T-helper 2 cell treated with Interferon-gamma antibody and Interleukin-4, amounts not matched to agents 100 ng/mL and 5 ng/mL, for 36 hours (primary cell): ENCODE data around the gene CHST6. TPM values are rescaled to one million over a fixed set of nuclear protein-coding genes. Genes with fewer than 3 reads are reported as not detected.
"Not testable (repeated sequence)": the region's sequence is repeated elsewhere in the genome, so short reads cannot be mapped to it uniquely, and the experiment has no call there.

Experiments
- intact Hi-C: fragments of 100-400 bp; cut with micrococcal nuclease; formaldehyde crosslinking; loops from one replicate; pipeline ENCODE4 v1.15.1; 2023
- total RNA-seq: library from RNA; stranded (reverse); gene quantifications from 2 replicates; pipeline ENCODE4 v1.2.3, GENCODE V29; 2022

The CHST6 gene
- total RNA-seq, 1 donor from 2014 or later, result not detected

- intact Hi-C loops, result no loop called here
These were observed 17.4 kb downstream of the CHST6 start for GRCh38 chr16:75477680-75478473.

GRCh38 chr16:75476817-75477216, 18.4 kb downstream of the CHST6 start:
- intact Hi-C loops, result no loop called here

- intact Hi-C loops, result no loop called here
These were observed 19.8 kb downstream of the CHST6 start for GRCh38 chr16:75475420-75475847.

GRCh38 chr16:75472908-75473877, 22.0 kb downstream of the CHST6 start:
- intact Hi-C loops, result loop anchor here (1.0 kb wide), 1 partner anchor 291 kb away; no protein-coding TSS in a partner anchor

- intact Hi-C loops, result loop anchor here (1.0 kb wide), 1 partner anchor 292 kb away; no protein-coding TSS in a partner anchor
These were observed 23.3 kb downstream of the CHST6 start for GRCh38 chr16:75471723-75472633.

GRCh38 chr16:75466760-75467159, 28.5 kb downstream of the CHST6 start:
- intact Hi-C loops, result no loop called here

- intact Hi-C loops, result loop anchor here (1.0 to 5.0 kb wide), 9 partner anchors 32 to 1726 kb away; partner anchors contain the start of genes ADAT1, CFDP1, GABARAPL2 and MON1B
These were observed 30.9 kb downstream of the CHST6 start, which contains the start of gene TMEM170A for GRCh38 chr16:75464122-75464918. Gene TMEM170A (minus strand): TSS chr16:75464689. CDS start chr16:75464600, 89 bp downstream.

GRCh38 chr16:75463389-75464121, 31.7 kb downstream of the CHST6 start:
- intact Hi-C loops, result loop anchor here (1.0 to 5.0 kb wide), 10 partner anchors 31 to 1727 kb away; partner anchors contain the start of genes ADAT1, CFDP1, GABARAPL2 and MON1B

- intact Hi-C loops, result loop anchor here (1.0 to 5.0 kb wide), 2 partner anchors 41 to 93 kb away; partner anchors contain the start of gene TMEM231
These were observed 32.4 kb downstream of the CHST6 start for GRCh38 chr16:75462806-75463205.

GRCh38 chr16:75461575-75461974, 33.7 kb downstream of the CHST6 start:
- intact Hi-C loops, result loop anchor here (5.0 kb wide), 1 partner anchor 39 kb away; no protein-coding TSS in a partner anchor

GRCh38 chr16:75460446-75460845, 34.8 kb downstream of the CHST6 start:
- intact Hi-C loops, result loop anchor here (5.0 kb wide), 1 partner anchor 38 kb away; no protein-coding TSS in a partner anchor

- intact Hi-C loops, result loop anchor here (5.0 kb wide), 1 partner anchor 37 kb away; no protein-coding TSS in a partner anchor
These were observed 35.5 kb downstream of the CHST6 start for GRCh38 chr16:75459691-75460090.

GRCh38 chr16:75458439-75458838, 36.8 kb downstream of the CHST6 start:
- intact Hi-C loops, result no loop called here

- intact Hi-C loops, result no loop called here
These were observed 37.2 kb downstream of the CHST6 start for GRCh38 chr16:75458029-75458428.

- intact Hi-C loops, result no loop called here
These were observed 37.7 kb downstream of the CHST6 start for GRCh38 chr16:75457485-75458021.

GRCh38 chr16:75456971-75457370, 38.3 kb downstream of the CHST6 start:
- intact Hi-C loops, result no loop called here

GRCh38 chr16:75456486-75456885, 38.8 kb downstream of the CHST6 start:
- intact Hi-C loops, result not testable (repeated sequence)

- intact Hi-C loops, result no loop called here
These were observed 39.6 kb downstream of the CHST6 start for GRCh38 chr16:75455677-75456076.
